ENCODE data around the gene YIF1A.

DNA sequence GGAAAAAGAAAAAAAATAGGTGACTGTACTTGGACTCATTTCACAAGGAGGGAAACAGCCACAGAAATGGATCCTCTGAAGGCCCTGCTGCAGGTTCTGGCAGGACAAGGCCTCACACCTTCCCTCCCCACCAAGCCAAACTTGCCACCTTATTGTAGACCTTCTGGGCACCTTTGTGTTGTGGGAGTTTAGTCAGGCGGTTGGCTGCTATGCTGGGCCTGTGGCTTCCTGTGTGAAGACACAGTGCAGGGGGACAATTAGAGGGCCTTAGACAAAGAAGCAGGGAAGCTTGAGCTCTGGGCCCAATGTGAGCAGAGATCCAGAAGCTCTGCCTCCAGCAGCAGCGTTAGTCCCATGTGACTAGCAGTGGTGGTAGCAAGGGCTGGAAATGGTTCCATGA is 16.3 kb downstream of the YIF1A start:
- TF ChIP-seq, protein P1, sequence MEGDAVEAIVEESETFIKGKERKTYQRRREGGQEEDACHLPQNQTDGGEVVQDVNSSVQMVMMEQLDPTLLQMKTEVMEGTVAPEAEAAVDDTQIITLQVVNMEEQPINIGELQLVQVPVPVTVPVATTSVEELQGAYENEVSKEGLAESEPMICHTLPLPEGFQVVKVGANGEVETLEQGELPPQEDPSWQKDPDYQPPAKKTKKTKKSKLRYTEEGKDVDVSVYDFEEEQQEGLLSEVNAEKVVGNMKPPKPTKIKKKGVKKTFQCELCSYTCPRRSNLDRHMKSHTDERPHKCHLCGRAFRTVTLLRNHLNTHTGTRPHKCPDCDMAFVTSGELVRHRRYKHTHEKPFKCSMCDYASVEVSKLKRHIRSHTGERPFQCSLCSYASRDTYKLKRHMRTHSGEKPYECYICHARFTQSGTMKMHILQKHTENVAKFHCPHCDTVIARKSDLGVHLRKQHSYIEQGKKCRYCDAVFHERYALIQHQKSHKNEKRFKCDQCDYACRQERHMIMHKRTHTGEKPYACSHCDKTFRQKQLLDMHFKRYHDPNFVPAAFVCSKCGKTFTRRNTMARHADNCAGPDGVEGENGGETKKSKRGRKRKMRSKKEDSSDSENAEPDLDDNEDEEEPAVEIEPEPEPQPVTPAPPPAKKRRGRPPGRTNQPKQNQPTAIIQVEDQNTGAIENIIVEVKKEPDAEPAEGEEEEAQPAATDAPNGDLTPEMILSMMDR (IDR thresholded peaks at IDR 0.05): no peak
- no peak for TF ChIP-seq POLR2A (IDR thresholded peaks at IDR 0.05)
- no peak for TF ChIP-seq POLR2AphosphoS5 (IDR thresholded peaks at IDR 0.05)
